Esophagus (tissue), 2 donors: ENCODE data around the gene CTAGE9. TPM values are rescaled to one million over a fixed set of nuclear protein-coding genes. Genes with fewer than 3 reads are reported as not detected.

Experiments
- H3K27ac ChIP-seq, 2 donors: one replicate each; pipeline ENCODE4 v1.5.1; 2013; ENCODE audit warnings: low read depth in 2 of 2, mild to moderate bottlenecking in 2 of 2, inconsistent platforms in 1 of 2, low read length in 1 of 2, moderate library complexity in 1 of 2
- H3K27me3 ChIP-seq, 2 donors: one replicate each; pipeline ENCODE4 v1.6.1; 2013; ENCODE audit warnings: low read length in 2 of 2, control low read depth in 1 of 2, mild to moderate bottlenecking in 1 of 2; ENCODE audit not compliant: insufficient read depth in 2 of 2, control insufficient read depth in 1 of 2
- H3K36me3 ChIP-seq, 2 donors: one replicate each; pipeline ENCODE4 v1.6.1; 2013; ENCODE audit warnings: low read length in 1 of 2; ENCODE audit not compliant: control insufficient read depth in 2 of 2, insufficient read depth in 2 of 2
- H3K4me1 ChIP-seq, 2 donors: one replicate each; pipeline ENCODE4 v1.6.1; 2013; ENCODE audit warnings: low read length in 1 of 2; ENCODE audit not compliant: control insufficient read depth in 2 of 2, insufficient read depth in 2 of 2
- H3K4me3 ChIP-seq, 2 donors: one replicate each; pipeline ENCODE4 v1.5.1; 2013; ENCODE audit warnings: low read length in 2 of 2, mild to moderate bottlenecking in 2 of 2, low read depth in 1 of 2, moderate library complexity in 1 of 2
- H3K9me3 ChIP-seq, 2 donors: one replicate each; pipeline ENCODE4 v1.6.1; 2013; ENCODE audit warnings: mild to moderate bottlenecking in 2 of 2, low read depth in 1 of 2, low read length in 1 of 2, moderate library complexity in 1 of 2; ENCODE audit not compliant: control insufficient read depth in 2 of 2, insufficient read depth in 1 of 2
- WGBS, 2 donors: extraction: QIAGEN DNeasy Blood & Tissue Kit; methylation state at CpG; one replicate each; pipeline ENCODE4 v1.1.7; 2013; 5-methylcytosine and 5-hydroxymethylcytosine counted together
- polyA plus RNA-seq, 2 donors: library from polyadenylated mRNA; stranded (reverse); fragments of 200-250 nt; gene quantifications; one replicate each; pipeline ENCODE4 v1.2.3, GENCODE V29; 2013
- donor health status: healthy with polysubstance abuse.
- donor health status: Bipolar disorder and iron deficiency.

Gene CTAGE9
- polyA plus RNA-seq, 2 donors: not detected

- Histone ChIP-seq H3K4me1 (no peaks in the 10 kb centered on the region), H3K27ac (no peak overlapping the region), H3K36me3 (no peaks in the 10 kb centered on the region), H3K27me3 (no peaks in the 10 kb centered on the region), H3K9me3 (no peaks in the 10 kb centered on the region), H3K4me3 (no peak overlapping the region)
- 48 to 61% methylated on average over 2 of the region's 2 CpGs for WGBS, 2 donors
Measured at GRCh38 chr6:131682442-131682841, 28.4 kb downstream of the CTAGE9 start.

- Histone ChIP-seq H3K27me3 (no peaks in the 10 kb centered on the region), H3K9me3 (no peaks in the 10 kb centered on the region), H3K4me1 (no peaks in the 10 kb centered on the region), H3K4me3 (no peak overlapping the region), H3K36me3 (no peaks in the 10 kb centered on the region), H3K27ac (no peak overlapping the region)
Measured at GRCh38 chr6:131681585-131681984, 29.2 kb downstream of the CTAGE9 start.

- no peaks in the 10 kb centered on the region for H3K27me3 ChIP-seq
- H3K4me1 ChIP-seq: no peaks in the 10 kb centered on the region
- 86 to 91% methylated on average over 2 of the region's 2 CpGs for WGBS, 2 donors
- H3K36me3 ChIP-seq: no peaks in the 10 kb centered on the region
- H3K27ac ChIP-seq: no peak overlapping the region
- no peak overlapping the region for H3K4me3 ChIP-seq
- H3K9me3 ChIP-seq: no peaks in the 10 kb centered on the region
Measured at GRCh38 chr6:131680868-131681267, 29.9 kb downstream of the CTAGE9 start.

- Histone ChIP-seq H3K4me1 (no peaks in the 10 kb centered on the region), H3K36me3 (no peaks in the 10 kb centered on the region), H3K27me3 (no peaks in the 10 kb centered on the region), H3K4me3 (no peak overlapping the region), H3K9me3 (no peaks in the 10 kb centered on the region), H3K27ac (no peak overlapping the region)
- WGBS, 2 donors: 80 to 81% methylated on average over 5 of the region's 5 CpGs
Measured at GRCh38 chr6:131678442-131678841, 32.4 kb downstream of the CTAGE9 start.

- WGBS, 2 donors: 93% methylated on average over 2 of the region's 2 CpGs
- Histone ChIP-seq H3K4me1 (no peaks in the 10 kb centered on the region), H3K27ac (no peak overlapping the region), H3K4me3 (no peak overlapping the region), H3K27me3 (no peaks in the 10 kb centered on the region), H3K9me3 (no peaks in the 10 kb centered on the region), H3K36me3 (no peaks in the 10 kb centered on the region)
Measured at GRCh38 chr6:131673184-131673583, 37.6 kb downstream of the CTAGE9 start.

GRCh38 chr6:131669891-131670290 lies 40.9 kb downstream of the CTAGE9 start:
- Histone ChIP-seq H3K4me1 (no peaks in the 10 kb centered on the region), H3K27me3 (peaks cover 0 to 2% of the 10 kb centered on the region in 2 donors), H3K9me3 (no peaks in the 10 kb centered on the region), H3K27ac (no peak overlapping the region), H3K36me3 (no peaks in the 10 kb centered on the region), H3K4me3 (no peak overlapping the region)
- 38 to 42% methylated on average over 1 of the region's 1 CpG for WGBS, 2 donors

GRCh38 chr6:131663578-131664165 lies 47.1 kb downstream of the CTAGE9 start:
- Histone ChIP-seq H3K27ac (no peak overlapping the region), H3K4me3 (no peak overlapping the region), H3K27me3 (peaks cover 0 to 2% of the 10 kb centered on the region in 2 donors), H3K4me1 (no peaks in the 10 kb centered on the region), H3K36me3 (no peaks in the 10 kb centered on the region), H3K9me3 (no peaks in the 10 kb centered on the region)
- WGBS, 2 donors: 92 to 94% methylated on average over 2 of the region's 2 CpGs

GRCh38 chr6:131660195-131660594 lies 50.6 kb downstream of the CTAGE9 start:
- Histone ChIP-seq H3K9me3 (no peaks in the 10 kb centered on the region), H3K36me3 (no peaks in the 10 kb centered on the region), H3K27me3 (no peaks in the 10 kb centered on the region), H3K4me1 (no peaks in the 10 kb centered on the region), H3K4me3 (no peak overlapping the region), H3K27ac (no peak overlapping the region)
- 30 to 37% methylated on average over 1 of the region's 1 CpG for WGBS, 2 donors

Other genes with a start within 250 kb of the CTAGE9 start
- gene ARG1, start 137.8 kb downstream of the CTAGE9 start, polyA plus RNA-seq: 1 to 10 TPM in 1 of 2 donors, under 1 TPM in 1; 0.45 to 1.8 TPM
- gene MED23, start 82.8 kb downstream of the CTAGE9 start, polyA plus RNA-seq: 10 to 100 TPM in 1 of 2 donors, 1 to 10 TPM in 1; 8.3 to 12.8 TPM
- gene ENPP3, start 73.7 kb downstream of the CTAGE9 start, polyA plus RNA-seq: under 1 TPM; 0.07 to 0.10 TPM
- not detected for gene OR2A4, start 9.6 kb downstream of the CTAGE9 start, polyA plus RNA-seq
- 1 to 10 TPM in 1 of 2 donors, under 1 TPM in 1; 0.84 to 2.8 TPM for gene ENPP1, start 97.0 kb upstream of the CTAGE9 start, polyA plus RNA-seq
- gene CCN2, start 240.4 kb upstream of the CTAGE9 start, polyA plus RNA-seq: 10 to 100 TPM; 13.4 to 15.9 TPM